Right atrium auricular region (tissue), 2 donors: ENCODE measurements around the gene SASH1. TPM values are rescaled to one million over a fixed set of nuclear protein-coding genes. Genes with fewer than 3 reads are reported as not detected.

Experiments
- DNase-seq: peaks from one replicate; pipeline ENCODE4 v3.0.0-alpha.2; 2019; ENCODE audit warnings: low spot score
- H3K27ac ChIP-seq, 2 donors: fragments of 200-600 bp; sonication (generic); 1 replicate in 1 of 2; 2 replicates in 1 of 2; pipeline ENCODE4 v1.5.1; 2016 to 2019
- H3K27me3 ChIP-seq, 2 donors: fragments of 200-600 bp; sonication (generic); one replicate each; pipeline versions ENCODE4 v1.5.1 to v1.6.0; 2017 to 2019
- H3K36me3 ChIP-seq: fragments of 200-600 bp; sonication (generic); one replicate; pipeline ENCODE4 v1.5.1; 2016
- H3K4me1 ChIP-seq, 2 donors: fragments of 200-600 bp; sonication (generic); one replicate each; pipeline versions ENCODE4 v1.5.1 to v1.6.0; 2017 to 2019
- H3K4me3 ChIP-seq, 2 donors: fragments of 200-600 bp; sonication (generic); 1 replicate in 1 of 2; 2 replicates in 1 of 2; pipeline ENCODE4 v1.5.1; 2017 to 2019; ENCODE audit warnings: mild to moderate bottlenecking in 1 of 2, moderate library complexity in 1 of 2
- H3K9me3 ChIP-seq, 2 donors: fragments of 200-600 bp; sonication (generic); one replicate each; pipeline ENCODE4 v1.5.1; 2019
- total RNA-seq, 2 donors: library from RNA; depleted of rRNA; stranded (reverse); fragments of >200 nt; gene quantifications; one replicate each; pipeline ENCODE4 v1.1.0, GENCODE V29; 2016
- TF ChIP-seq, protein P1 (sequence below), 2 donors: fragments of 200-600 bp; sonication (generic); IDR thresholded peaks; one replicate each; pipeline ENCODE4 v1.5.1; 2019; ENCODE audit warnings: antibody characterized with exemption in 2 of 2

Gene SASH1
- total RNA-seq, 2 donors from 2014 or later: 39.0 to 42.3 TPM

- H3K4me1 ChIP-seq: peaks cover 0 to 25% of the 10 kb centered on the region in 2 donors
- no peak overlapping the region for H3K27ac ChIP-seq
- H3K4me3 ChIP-seq: no peak overlapping the region
- no peak for DNase-seq
- TF ChIP-seq, protein P1, sequence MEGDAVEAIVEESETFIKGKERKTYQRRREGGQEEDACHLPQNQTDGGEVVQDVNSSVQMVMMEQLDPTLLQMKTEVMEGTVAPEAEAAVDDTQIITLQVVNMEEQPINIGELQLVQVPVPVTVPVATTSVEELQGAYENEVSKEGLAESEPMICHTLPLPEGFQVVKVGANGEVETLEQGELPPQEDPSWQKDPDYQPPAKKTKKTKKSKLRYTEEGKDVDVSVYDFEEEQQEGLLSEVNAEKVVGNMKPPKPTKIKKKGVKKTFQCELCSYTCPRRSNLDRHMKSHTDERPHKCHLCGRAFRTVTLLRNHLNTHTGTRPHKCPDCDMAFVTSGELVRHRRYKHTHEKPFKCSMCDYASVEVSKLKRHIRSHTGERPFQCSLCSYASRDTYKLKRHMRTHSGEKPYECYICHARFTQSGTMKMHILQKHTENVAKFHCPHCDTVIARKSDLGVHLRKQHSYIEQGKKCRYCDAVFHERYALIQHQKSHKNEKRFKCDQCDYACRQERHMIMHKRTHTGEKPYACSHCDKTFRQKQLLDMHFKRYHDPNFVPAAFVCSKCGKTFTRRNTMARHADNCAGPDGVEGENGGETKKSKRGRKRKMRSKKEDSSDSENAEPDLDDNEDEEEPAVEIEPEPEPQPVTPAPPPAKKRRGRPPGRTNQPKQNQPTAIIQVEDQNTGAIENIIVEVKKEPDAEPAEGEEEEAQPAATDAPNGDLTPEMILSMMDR (IDR thresholded peaks at IDR 0.05): no peak
- H3K9me3 ChIP-seq: no peaks in the 10 kb centered on the region
- H3K27me3 ChIP-seq: no peaks in the 10 kb centered on the region
- no peaks in the 10 kb centered on the region for H3K36me3 ChIP-seq
These were observed 221.9 kb downstream of the SASH1 start for GRCh38 chr6:148564494-148565035.

DNA sequence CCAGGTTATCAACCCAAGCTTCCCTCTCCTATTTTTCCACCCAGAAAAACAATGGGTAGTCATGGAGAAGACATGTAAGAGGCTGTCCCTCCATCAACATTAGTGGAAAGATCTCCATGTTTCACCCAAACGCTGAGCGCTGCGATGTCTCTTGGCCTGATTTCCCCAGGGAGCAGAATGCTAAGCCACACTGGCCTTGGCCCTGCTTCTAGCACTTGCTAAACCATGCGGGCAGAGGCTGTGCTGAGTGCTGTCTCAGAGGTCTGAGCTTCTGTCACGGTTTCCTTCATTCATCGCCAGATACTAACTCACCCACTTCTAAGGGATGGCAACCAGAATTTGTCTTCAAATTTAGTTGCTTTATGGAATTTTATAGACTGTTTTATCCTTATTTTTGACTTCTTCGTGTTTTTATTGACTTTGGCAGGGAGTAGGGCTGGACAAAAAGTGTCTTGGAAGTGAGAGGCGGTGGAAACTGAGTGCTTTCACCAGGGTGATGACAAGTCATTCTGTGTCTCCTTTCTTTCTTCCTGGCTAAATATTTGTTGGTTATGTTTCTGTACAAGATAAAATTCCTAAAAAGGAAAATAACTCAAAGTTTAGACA is 222.8 kb downstream of the SASH1 start:
- Histone ChIP-seq H3K36me3 (no peaks in the 10 kb centered on the region), H3K27ac (no peak overlapping the region), H3K4me3 (no peak overlapping the region), H3K4me1 (peaks cover 0 to 18% of the 10 kb centered on the region in 2 donors), H3K9me3 (no peaks in the 10 kb centered on the region), H3K27me3 (no peaks in the 10 kb centered on the region)
- TF ChIP-seq, protein P1 (IDR thresholded peaks at IDR 0.05): no peak
- DNase-seq: no peak

DNA sequence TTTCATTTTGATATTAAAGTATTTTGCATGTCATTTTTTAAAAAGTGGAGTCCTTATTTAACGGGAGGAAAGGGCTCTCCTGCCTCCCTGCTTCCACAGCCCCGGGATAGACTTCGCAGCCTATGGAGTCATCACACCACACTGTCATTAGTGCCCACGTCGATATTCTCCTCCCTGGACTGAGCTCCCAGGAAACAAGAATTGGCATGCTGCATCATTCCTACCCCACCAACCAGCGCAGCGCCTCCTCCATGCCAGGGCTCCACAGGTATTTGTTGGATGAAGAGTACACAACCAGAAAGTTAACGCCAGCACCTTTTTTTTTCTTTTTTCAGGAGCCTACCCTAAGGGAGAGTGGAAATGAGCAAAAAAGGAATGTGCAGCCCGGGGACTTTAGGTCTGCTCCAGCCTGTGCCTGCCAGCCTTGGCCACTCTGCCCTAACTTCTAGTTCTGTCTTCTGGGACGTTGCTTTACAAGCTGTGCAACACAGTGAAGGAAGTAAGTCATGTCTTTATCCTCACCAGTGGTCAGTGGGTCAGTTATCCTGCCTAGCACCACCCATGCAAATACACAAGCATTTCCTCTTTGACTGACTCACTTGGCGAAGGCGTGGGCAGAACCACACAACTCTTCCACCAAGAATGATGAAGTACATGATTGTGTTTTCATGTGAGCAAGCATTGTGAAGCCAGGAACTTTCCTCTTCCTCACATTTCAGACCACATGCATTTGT is 223.5 kb downstream of the SASH1 start:
- H3K27me3 ChIP-seq: no peaks in the 10 kb centered on the region
- no peak overlapping the region for H3K27ac ChIP-seq
- H3K9me3 ChIP-seq: no peaks in the 10 kb centered on the region
- no peak overlapping the region for H3K4me3 ChIP-seq
- TF ChIP-seq, protein P1 (IDR thresholded peaks at IDR 0.05): no peak
- DNase-seq: peak; percentile 77
- peaks cover 0 to 18% of the 10 kb centered on the region in 2 donors for H3K4me1 ChIP-seq
- H3K36me3 ChIP-seq: no peaks in the 10 kb centered on the region

- no peaks in the 10 kb centered on the region for H3K9me3 ChIP-seq
- peaks cover 0 to 18% of the 10 kb centered on the region in 2 donors for H3K4me1 ChIP-seq
- no peak for DNase-seq
- no peak overlapping the region for H3K4me3 ChIP-seq
- H3K27me3 ChIP-seq: no peaks in the 10 kb centered on the region
- no peak overlapping the region for H3K27ac ChIP-seq
- TF ChIP-seq, protein P1 (IDR thresholded peaks at IDR 0.05): no peak
- no peaks in the 10 kb centered on the region for H3K36me3 ChIP-seq
These were observed 224.2 kb downstream of the SASH1 start for GRCh38 chr6:148566664-148567350.

GRCh38 chr6:148570456-148570855 is 227.8 kb downstream of the SASH1 start:
- Histone ChIP-seq H3K27me3 (no peaks in the 10 kb centered on the region), H3K4me1 (peaks cover 0 to 14% of the 10 kb centered on the region in 2 donors), H3K9me3 (no peaks in the 10 kb centered on the region), H3K4me3 (no peak overlapping the region), H3K27ac (no peak overlapping the region), H3K36me3 (no peaks in the 10 kb centered on the region)
- TF ChIP-seq, protein P1 (IDR thresholded peaks at IDR 0.05): no peak
- DNase-seq: no peak
